22Rv1 (cell line): ENCODE results near the gene RAMP1.

Source experiments
- ZFX ChIP-seq: fragments of 450-650 bp; IDR thresholded peaks from 2 replicates; pipeline ENCODE4 v1.6.1; 2017; ENCODE audit warnings: antibody characterized with exemption, borderline replicate concordance
- TF ChIP-seq, protein P1 (sequence below): fragments of 450-650 bp; IDR thresholded peaks from 2 replicates; pipeline ENCODE4 v1.5.1; 2017; ENCODE audit warnings: mild to moderate bottlenecking

DNA sequence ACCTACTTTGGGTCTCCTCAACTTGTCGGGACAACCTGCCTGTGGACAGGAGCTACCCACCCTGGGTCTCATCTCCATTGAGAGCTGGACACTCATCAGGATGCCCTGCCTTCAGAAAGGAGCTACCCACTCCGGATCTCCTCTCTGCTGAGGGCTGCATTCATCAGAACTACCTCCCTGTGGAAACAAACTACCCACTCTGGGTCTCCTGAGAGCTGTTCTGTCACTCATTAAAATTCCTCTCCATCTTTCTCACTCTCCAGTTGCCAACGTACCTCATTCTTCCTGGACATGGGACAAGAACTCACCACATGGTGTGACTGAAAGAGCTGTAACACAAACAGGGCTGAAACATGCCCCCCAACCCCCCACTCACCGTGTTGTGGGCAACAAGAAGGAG lies 84.9 kb downstream of the RAMP1 start:
- TF ChIP-seq, protein P1, sequence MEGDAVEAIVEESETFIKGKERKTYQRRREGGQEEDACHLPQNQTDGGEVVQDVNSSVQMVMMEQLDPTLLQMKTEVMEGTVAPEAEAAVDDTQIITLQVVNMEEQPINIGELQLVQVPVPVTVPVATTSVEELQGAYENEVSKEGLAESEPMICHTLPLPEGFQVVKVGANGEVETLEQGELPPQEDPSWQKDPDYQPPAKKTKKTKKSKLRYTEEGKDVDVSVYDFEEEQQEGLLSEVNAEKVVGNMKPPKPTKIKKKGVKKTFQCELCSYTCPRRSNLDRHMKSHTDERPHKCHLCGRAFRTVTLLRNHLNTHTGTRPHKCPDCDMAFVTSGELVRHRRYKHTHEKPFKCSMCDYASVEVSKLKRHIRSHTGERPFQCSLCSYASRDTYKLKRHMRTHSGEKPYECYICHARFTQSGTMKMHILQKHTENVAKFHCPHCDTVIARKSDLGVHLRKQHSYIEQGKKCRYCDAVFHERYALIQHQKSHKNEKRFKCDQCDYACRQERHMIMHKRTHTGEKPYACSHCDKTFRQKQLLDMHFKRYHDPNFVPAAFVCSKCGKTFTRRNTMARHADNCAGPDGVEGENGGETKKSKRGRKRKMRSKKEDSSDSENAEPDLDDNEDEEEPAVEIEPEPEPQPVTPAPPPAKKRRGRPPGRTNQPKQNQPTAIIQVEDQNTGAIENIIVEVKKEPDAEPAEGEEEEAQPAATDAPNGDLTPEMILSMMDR, result no peak
- no peak for TF ChIP-seq ZFX
